Measurements from ENCODE around the gene TMTC4. TPM values are rescaled to one million over a fixed set of nuclear protein-coding genes. Genes with fewer than 3 reads are reported as not detected.
"Not testable (repeated sequence)": the region's sequence is repeated elsewhere in the genome, so short reads cannot be mapped to it uniquely, and the experiment has no call there.

Gene TMTC4
- total RNA-seq, 3 donors from 2014 or later: 16.6 to 28.2 (median 16.8) TPM

- Histone ChIP-seq H3K27ac (no peak overlapping the region), H3K4me3 (no peak overlapping the region), H3K36me3 (no peaks in the 10 kb centered on the region), H3K27me3 (no peaks in the 10 kb centered on the region), H3K4me1 (no peaks in the 10 kb centered on the region), H3K9me3 (no peaks in the 10 kb centered on the region)
- DNase-seq (ENCODE audit: low spot score in 2 of 2): no peak
- intact Hi-C loops (cut with DNase I; ENCODE audit: low total_unique reads): no loop called here
- TF ChIP-seq POLR2A (IDR thresholded peaks at IDR 0.05) (no peak), CTCF (IDR thresholded peaks at IDR 0.05) (no peak), POLR2AphosphoS5 (IDR thresholded peaks at IDR 0.05) (no peak)
These were observed 93.6 kb downstream of the TMTC4 start for GRCh38 chr13:100581030-100581429.

GRCh38 chr13:100580045-100580444 is 94.5 kb downstream of the TMTC4 start:
- Histone ChIP-seq H3K4me1 (no peaks in the 10 kb centered on the region), H3K27me3 (no peaks in the 10 kb centered on the region), H3K36me3 (no peaks in the 10 kb centered on the region), H3K9me3 (no peaks in the 10 kb centered on the region), H3K27ac (no peak overlapping the region), H3K4me3 (no peak overlapping the region)
- intact Hi-C loops (cut with DNase I; ENCODE audit: low total_unique reads): no loop called here
- TF ChIP-seq POLR2AphosphoS5 (IDR thresholded peaks at IDR 0.05) (no peak), POLR2A (IDR thresholded peaks at IDR 0.05) (no peak), CTCF (IDR thresholded peaks at IDR 0.05) (no peak)
- no peak for DNase-seq (ENCODE audit: low spot score in 2 of 2)

GRCh38 chr13:100577239-100577638 is 97.4 kb downstream of the TMTC4 start:
- H3K4me1 ChIP-seq; H3K36me3 ChIP-seq; H3K4me3 ChIP-seq; H3K27ac ChIP-seq; H3K27me3 ChIP-seq; intact Hi-C loops (cut with DNase I; ENCODE audit: low total_unique reads); H3K9me3 ChIP-seq; DNase-seq (ENCODE audit: low spot score in 2 of 2): not testable (repeated sequence)

GRCh38 chr13:100573121-100573520 is 101.5 kb downstream of the TMTC4 start:
- intact Hi-C loops (cut with DNase I; ENCODE audit: low total_unique reads): no loop called here
- TF ChIP-seq POLR2A (IDR thresholded peaks at IDR 0.05) (no peak), CTCF (IDR thresholded peaks at IDR 0.05) (peak in 2 of 3 donors; percentile 43 to 55)
- no peak overlapping the region for H3K27ac ChIP-seq
- H3K36me3 ChIP-seq: no peaks in the 10 kb centered on the region
- H3K9me3 ChIP-seq: no peaks in the 10 kb centered on the region
- peak; percentile 36 to 59 for DNase-seq (ENCODE audit: low spot score in 2 of 2)
- no peak overlapping the region for H3K4me3 ChIP-seq
- no peaks in the 10 kb centered on the region for H3K4me1 ChIP-seq
- no peaks in the 10 kb centered on the region for H3K27me3 ChIP-seq

- no peak overlapping the region for H3K4me3 ChIP-seq
- no peak for DNase-seq (ENCODE audit: low spot score in 2 of 2)
- intact Hi-C loops (cut with DNase I; ENCODE audit: low total_unique reads): no loop called here
- peaks cover 5 to 8% of the 10 kb centered on the region in 2 donors for H3K9me3 ChIP-seq
- no peaks in the 10 kb centered on the region for H3K4me1 ChIP-seq
- TF ChIP-seq POLR2A (IDR thresholded peaks at IDR 0.05) (no peak), CTCF (IDR thresholded peaks at IDR 0.05) (no peak), POLR2AphosphoS5 (IDR thresholded peaks at IDR 0.05) (no peak)
- no peak overlapping the region for H3K27ac ChIP-seq
- no peaks in the 10 kb centered on the region for H3K36me3 ChIP-seq
- H3K27me3 ChIP-seq: no peaks in the 10 kb centered on the region
These were observed 108.1 kb downstream of the TMTC4 start for GRCh38 chr13:100566543-100566942.

GRCh38 chr13:100565286-100565685 is 109.3 kb downstream of the TMTC4 start:
- Histone ChIP-seq H3K27ac (no peak overlapping the region), H3K4me1 (no peaks in the 10 kb centered on the region), H3K36me3 (no peaks in the 10 kb centered on the region), H3K27me3 (no peaks in the 10 kb centered on the region), H3K4me3 (no peak overlapping the region), H3K9me3 (peaks cover 5 to 8% of the 10 kb centered on the region in 2 donors)
- intact Hi-C loops (cut with DNase I; ENCODE audit: low total_unique reads): no loop called here
- DNase-seq (ENCODE audit: low spot score in 2 of 2): no peak
- no peak for TF ChIP-seq POLR2AphosphoS5 (IDR thresholded peaks at IDR 0.05)
- TF ChIP-seq POLR2A (IDR thresholded peaks at IDR 0.05): no peak
- TF ChIP-seq CTCF (IDR thresholded peaks at IDR 0.05): no peak

Measured in breast epithelium (tissue), 4 donors.